Ovary (tissue), 9 donors: ENCODE data around the gene SGPP1. TPM values are rescaled to one million over a fixed set of nuclear protein-coding genes. Genes with fewer than 3 reads are reported as not detected.

Source experiments
- DNase-seq, 5 donors: peaks; one replicate each; pipeline ENCODE4 v3.0.0-alpha.2; 2019 to 2020
- H3K27ac ChIP-seq, 2 donors: fragments of 200-600 bp; one replicate each; pipeline versions ENCODE4 v1.5.1 to v1.8.0; 2019 to 2022
- H3K27me3 ChIP-seq: fragments of 200-600 bp; one replicate; pipeline ENCODE4 v1.8.0; 2022
- H3K36me3 ChIP-seq: fragments of 200-600 bp; sonication (generic); one replicate; pipeline ENCODE4 v1.5.1; 2019
- H3K4me1 ChIP-seq: one replicate; pipeline ENCODE4 v1.8.1; 2013; ENCODE audit warnings: mild to moderate bottlenecking, moderate library complexity; ENCODE audit not compliant: insufficient read depth
- H3K4me3 ChIP-seq: fragments of 200-600 bp; sonication (generic); one replicate; pipeline ENCODE4 v1.5.1; 2017
- H3K9me3 ChIP-seq, 2 donors: fragments of 200-600 bp in 1 of 2; sonication (generic) in 1 of 2; one replicate each; pipeline versions ENCODE4 v1.5.1 to v1.8.1; 2013 to 2019; ENCODE audit warnings: mild to moderate bottlenecking in 1 of 2, moderate library complexity in 1 of 2
- EP300 ChIP-seq: sonication (generic); formaldehyde crosslinking; IDR thresholded peaks from one replicate; pipeline ENCODE4 v1.6.1; 2017; ENCODE audit warnings: antibody characterized with exemption
- POLR2A ChIP-seq: fragments of 450-650 bp; IDR thresholded peaks from one replicate; pipeline ENCODE4 v1.6.1; 2017; ENCODE audit warnings: antibody characterized with exemption, mild to moderate bottlenecking, moderate library complexity
- WGBS, 3 donors: extraction: QIAGEN DNeasy Blood & Tissue Kit in 1 of 3; methylation state at CpG; one replicate each; pipeline versions ENCODE4 v1.1.5 to v1.1.7; 2013 to 2017; 5-methylcytosine and 5-hydroxymethylcytosine counted together
- intact Hi-C, 4 donors: fragments of 100-400 bp; cut with DNase I; formaldehyde crosslinking; loops; one replicate each; pipeline versions ENCODE4 v1.11.0 to v1.15.1; 2022 to 2023
- polyA plus RNA-seq, 2 donors: library from polyadenylated mRNA; stranded (reverse); fragments of 200-250 nt in 1 of 2; fragments of 350-450 nt in 1 of 2; fragmentation: Illumina TruSeq in 1 of 2; extraction: RNeasy Lipid Tissue Mini Kit (QIAGEN cat#74804) in 1 of 2; gene quantifications; one replicate each; pipeline ENCODE4 v1.2.3, GENCODE V29; 2013 to 2014
- total RNA-seq, 7 donors: library from RNA; depleted of rRNA in 2 of 7; stranded (reverse); fragments of >200 nt in 2 of 7; fragmentation: NEBNext Ultra II Directional in 3 of 7; extraction: Animal tissue kit (Norgen Biotek cat#: 25700) in 3 of 7; gene quantifications; one replicate each; pipeline versions ENCODE4 v1.1.0 to v1.2.4, GENCODE V29; 2016 to 2023
- TF ChIP-seq, protein P1 (sequence below), 3 donors: fragments of 450-650 bp in 2 of 3; fragments of 200-600 bp in 1 of 3; IDR thresholded peaks; one replicate each; pipeline versions ENCODE4 v1.5.1 to v1.8.0; 2016 to 2022; ENCODE audit warnings: antibody characterized with exemption in 3 of 3, mild to moderate bottlenecking in 1 of 3
- donor health status: DM: no; HTN: no; CAD: no; lungs with moderate emphysema.
- donor health status: DM: no; HTN: no; CAD: no.
- donor health status: Bipolar disorder and iron deficiency.
- donor health status: DM: yes; HTN: yes; CAD: no.
- donor health status: DM: no; HTN: no; CAD: no.
- donor health status: DM: yes; HTN: yes; CAD: no.

The SGPP1 gene
- total and polyA plus RNA-seq, 9 donors, result 7.6 to 18.4 (median 14.4) TPM

DNA sequence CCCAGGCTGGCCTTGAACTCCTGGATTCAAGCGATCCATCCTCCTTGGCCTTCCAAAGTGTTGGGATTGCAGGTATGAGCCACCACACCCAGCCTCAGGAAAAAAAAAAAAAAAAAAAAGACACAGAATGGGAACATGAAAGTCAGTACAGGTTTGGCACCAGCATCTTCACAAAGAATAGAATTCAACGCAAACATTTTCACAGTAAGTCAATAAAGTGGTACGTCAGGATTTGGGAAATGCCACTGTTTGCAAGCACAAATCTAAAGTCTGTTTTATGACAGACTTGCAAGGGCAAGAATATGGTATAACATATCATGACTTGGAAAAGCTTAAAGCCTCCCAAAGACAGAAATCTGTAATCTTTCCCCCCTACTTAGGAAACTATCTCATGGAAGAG is 51.2 kb downstream of the SGPP1 start:
- no peaks in the 10 kb centered on the region for H3K9me3 ChIP-seq
- no peaks in the 10 kb centered on the region for H3K36me3 ChIP-seq
- no peak overlapping the region for H3K27ac ChIP-seq
- H3K4me3 ChIP-seq, result no peak overlapping the region
- no peaks in the 10 kb centered on the region for H3K4me1 ChIP-seq
- intact Hi-C loops, result no loop called here
- DNase-seq, result no peak
- TF ChIP-seq, protein P1, sequence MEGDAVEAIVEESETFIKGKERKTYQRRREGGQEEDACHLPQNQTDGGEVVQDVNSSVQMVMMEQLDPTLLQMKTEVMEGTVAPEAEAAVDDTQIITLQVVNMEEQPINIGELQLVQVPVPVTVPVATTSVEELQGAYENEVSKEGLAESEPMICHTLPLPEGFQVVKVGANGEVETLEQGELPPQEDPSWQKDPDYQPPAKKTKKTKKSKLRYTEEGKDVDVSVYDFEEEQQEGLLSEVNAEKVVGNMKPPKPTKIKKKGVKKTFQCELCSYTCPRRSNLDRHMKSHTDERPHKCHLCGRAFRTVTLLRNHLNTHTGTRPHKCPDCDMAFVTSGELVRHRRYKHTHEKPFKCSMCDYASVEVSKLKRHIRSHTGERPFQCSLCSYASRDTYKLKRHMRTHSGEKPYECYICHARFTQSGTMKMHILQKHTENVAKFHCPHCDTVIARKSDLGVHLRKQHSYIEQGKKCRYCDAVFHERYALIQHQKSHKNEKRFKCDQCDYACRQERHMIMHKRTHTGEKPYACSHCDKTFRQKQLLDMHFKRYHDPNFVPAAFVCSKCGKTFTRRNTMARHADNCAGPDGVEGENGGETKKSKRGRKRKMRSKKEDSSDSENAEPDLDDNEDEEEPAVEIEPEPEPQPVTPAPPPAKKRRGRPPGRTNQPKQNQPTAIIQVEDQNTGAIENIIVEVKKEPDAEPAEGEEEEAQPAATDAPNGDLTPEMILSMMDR (IDR thresholded peaks at IDR 0.05), result no peak
- TF ChIP-seq EP300, result no peak
- TF ChIP-seq POLR2A, result no peak
- 91 to 95% (median 95%) methylated on average over 3 of the region's 3 CpGs for WGBS, 3 donors
- H3K27me3 ChIP-seq, result no peaks in the 10 kb centered on the region

GRCh38 chr14:63673886-63674497 is 53.9 kb downstream of the SGPP1 start:
- intact Hi-C loops, result no loop called here
- no peak for DNase-seq
- no peaks in the 10 kb centered on the region for H3K9me3 ChIP-seq
- H3K4me3 ChIP-seq, result no peak overlapping the region
- H3K27me3 ChIP-seq, result no peaks in the 10 kb centered on the region
- WGBS, 3 donors, result 74 to 81% (median 75%) methylated on average over 7 of the region's 7 CpGs
- no peak overlapping the region for H3K27ac ChIP-seq
- H3K36me3 ChIP-seq, result no peaks in the 10 kb centered on the region
- no peak for TF ChIP-seq EP300
- TF ChIP-seq, protein P1 (IDR thresholded peaks at IDR 0.05), result no peak
- TF ChIP-seq POLR2A, result no peak
- no peaks in the 10 kb centered on the region for H3K4me1 ChIP-seq

DNA sequence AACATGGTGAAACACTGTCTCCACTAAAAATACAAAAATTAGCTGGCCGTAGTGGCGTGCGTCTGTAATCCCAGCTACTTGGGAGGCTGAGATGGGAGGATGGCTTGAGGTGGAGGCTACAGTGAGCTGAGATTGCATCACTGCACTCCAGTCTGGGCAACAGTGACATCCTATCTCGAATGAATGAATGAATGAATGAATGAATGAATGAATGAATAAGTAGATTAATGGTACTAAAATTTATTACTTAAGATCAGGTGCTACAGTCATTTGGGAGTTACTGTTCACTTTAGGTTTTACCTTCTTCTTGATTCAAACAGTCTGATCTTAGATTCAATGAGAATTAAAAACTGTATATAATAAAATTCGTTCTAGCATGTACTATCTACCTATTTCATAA is 54.6 kb downstream of the SGPP1 start:
- Histone ChIP-seq H3K9me3 (no peaks in the 10 kb centered on the region), H3K4me1 (no peaks in the 10 kb centered on the region), H3K27ac (no peak overlapping the region), H3K4me3 (no peak overlapping the region), H3K27me3 (no peaks in the 10 kb centered on the region), H3K36me3 (no peaks in the 10 kb centered on the region)
- TF ChIP-seq POLR2A (no peak), EP300 (no peak)
- TF ChIP-seq, protein P1 (IDR thresholded peaks at IDR 0.05), result no peak
- no peak for DNase-seq
- WGBS, 3 donors, result 82 to 92% (median 88%) methylated on average over 5 of the region's 5 CpGs
- intact Hi-C loops, result no loop called here

- no peak for DNase-seq
- no peak overlapping the region for H3K27ac ChIP-seq
- intact Hi-C loops, result no loop called here
- H3K4me3 ChIP-seq, result no peak overlapping the region
- H3K36me3 ChIP-seq, result no peaks in the 10 kb centered on the region
- WGBS, 3 donors, result 68 to 71% (median 69%) methylated on average over 7 of the region's 7 CpGs
- no peaks in the 10 kb centered on the region for H3K4me1 ChIP-seq
- H3K27me3 ChIP-seq, result no peaks in the 10 kb centered on the region
- TF ChIP-seq POLR2A (no peak), EP300 (no peak)
- TF ChIP-seq, protein P1 (IDR thresholded peaks at IDR 0.05), result no peak
- H3K9me3 ChIP-seq, result no peaks in the 10 kb centered on the region
Observed at GRCh38 chr14:63672417-63673180, 55.3 kb downstream of the SGPP1 start.
